Liver (tissue), 9 donors: ENCODE results near the gene NR5A2. TPM values are rescaled to one million over a fixed set of nuclear protein-coding genes. Genes with fewer than 3 reads are reported as not detected.

Experiments
- DNase-seq: peaks from one replicate; pipeline ENCODE4 v3.0.0-alpha.2; 2017; ENCODE audit warnings: low spot score
- H3K27ac ChIP-seq, 2 donors: one replicate each; pipeline ENCODE4 v1.7.0; 2013; ENCODE audit warnings: inconsistent platforms in 2 of 2, low read length in 2 of 2, control low read depth in 1 of 2, low read depth in 1 of 2, mild to moderate bottlenecking in 1 of 2
- H3K27me3 ChIP-seq, 4 donors: one replicate each; pipeline versions ENCODE4 v1.6.1 to v1.7.0; 2013; ENCODE audit warnings: low read length in 3 of 4, inconsistent platforms in 1 of 4, mild to moderate bottlenecking in 1 of 4, moderate library complexity in 1 of 4; ENCODE audit not compliant: control insufficient read depth in 4 of 4, insufficient read depth in 4 of 4
- H3K36me3 ChIP-seq, 4 donors: one replicate each; pipeline versions ENCODE4 v1.6.1 to v1.7.0; 2013; ENCODE audit warnings: low read length in 3 of 4, mild to moderate bottlenecking in 3 of 4, low read depth in 1 of 4, moderate library complexity in 1 of 4; ENCODE audit not compliant: control insufficient read depth in 4 of 4, insufficient read depth in 3 of 4
- H3K4me1 ChIP-seq, 4 donors: one replicate each; pipeline versions ENCODE4 v1.6.1 to v1.7.0; 2013; ENCODE audit warnings: low read length in 3 of 4, mild to moderate bottlenecking in 3 of 4, moderate library complexity in 1 of 4; ENCODE audit not compliant: control insufficient read depth in 4 of 4, insufficient read depth in 4 of 4
- H3K4me3 ChIP-seq, 3 donors: one replicate each; pipeline versions ENCODE4 v1.6.1 to v1.7.0; 2013; ENCODE audit warnings: low read length in 3 of 3, control low read depth in 1 of 3, low read depth in 1 of 3, mild to moderate bottlenecking in 1 of 3
- H3K9ac ChIP-seq, 2 donors: one replicate each; pipeline ENCODE4 v1.7.0; 2013; ENCODE audit warnings: low read length in 2 of 2, mild to moderate bottlenecking in 2 of 2, moderate library complexity in 2 of 2, control low read depth in 1 of 2, low read depth in 1 of 2
- H3K9me3 ChIP-seq, 4 donors: one replicate each; pipeline versions ENCODE4 v1.6.1 to v1.7.0; 2013; ENCODE audit warnings: low read length in 3 of 4; ENCODE audit not compliant: control insufficient read depth in 4 of 4
- EGR1 ChIP-seq, 2 donors: IDR thresholded peaks; 2 replicates each; pipeline ENCODE4 v1.6.1; 2016 to 2018; ENCODE audit warnings: antibody characterized with exemption in 2 of 2, low read depth in 2 of 2
- FOXA1 ChIP-seq: IDR thresholded peaks from 2 replicates; pipeline ENCODE4 v1.6.1; 2016; ENCODE audit warnings: antibody characterized with exemption
- FOXA2 ChIP-seq: IDR thresholded peaks from 2 replicates; pipeline ENCODE4 v1.6.1; 2016; ENCODE audit warnings: antibody characterized with exemption
- GABPA ChIP-seq, 2 donors: IDR thresholded peaks in 1 of 2; conservative IDR thresholded peaks in 1 of 2; 2 replicates each; pipeline ENCODE4 v1.6.1; 2016; ENCODE audit warnings: antibody characterized with exemption in 2 of 2, mild to moderate bottlenecking in 1 of 2, moderate library complexity in 1 of 2
- HNF4A ChIP-seq, 2 donors: conservative IDR thresholded peaks; 2 replicates each; pipeline ENCODE4 v1.6.1; 2016; ENCODE audit warnings: antibody characterized with exemption in 2 of 2, mild to moderate bottlenecking in 2 of 2
- HNF4G ChIP-seq: IDR thresholded peaks from 2 replicates; pipeline ENCODE4 v1.6.1; 2016; ENCODE audit warnings: antibody characterized with exemption
- JUND ChIP-seq, 2 donors: IDR thresholded peaks; 2 replicates each; pipeline ENCODE4 v1.6.1; 2016; ENCODE audit warnings: antibody characterized with exemption in 2 of 2
- NR2F2 ChIP-seq: IDR thresholded peaks from 2 replicates; pipeline ENCODE4 v1.6.1; 2016; ENCODE audit warnings: antibody characterized with exemption
- RAD21 ChIP-seq, 2 donors: IDR thresholded peaks; 2 replicates each; pipeline ENCODE4 v1.6.1; 2016; ENCODE audit warnings: antibody characterized with exemption in 2 of 2, mild to moderate bottlenecking in 2 of 2
- RXRA ChIP-seq, 2 donors: IDR thresholded peaks; 2 replicates each; pipeline ENCODE4 v1.6.1; 2017 to 2018; ENCODE audit warnings: antibody characterized with exemption in 2 of 2, mild to moderate bottlenecking in 1 of 2
- SP1 ChIP-seq: IDR thresholded peaks from 2 replicates; pipeline ENCODE4 v1.6.1; 2018; ENCODE audit warnings: antibody characterized with exemption, mild to moderate bottlenecking
- TAF1 ChIP-seq: conservative IDR thresholded peaks from 2 replicates; pipeline ENCODE4 v1.6.1; 2016; ENCODE audit warnings: antibody characterized with exemption, mild to moderate bottlenecking
- YY1 ChIP-seq: IDR thresholded peaks from 2 replicates; pipeline ENCODE4 v1.6.1; 2016; ENCODE audit warnings: antibody characterized with exemption, mild to moderate bottlenecking
- WGBS: extraction: QIAGEN DNeasy Blood & Tissue Kit; methylation state at CpG from one replicate; pipeline ENCODE4 v1.1.7; 2013; 5-methylcytosine and 5-hydroxymethylcytosine counted together
- polyA plus RNA-seq, 2 donors: library from polyadenylated mRNA; stranded (reverse) in 1 of 2; unstranded in 1 of 2; fragments of 200-250 nt in 1 of 2; fragments of >200 nt in 1 of 2; fragmentation: Nextera tagmentation in 1 of 2; extraction: Ambion mirVana in 1 of 2; gene quantifications; one replicate each; pipeline versions ENCODE4 v1.2.1 to v1.2.3, GENCODE V29; 2013 to 2015
- total RNA-seq, 2 donors: library from RNA; depleted of rRNA; stranded (reverse); fragments of >200 nt; gene quantifications; one replicate each; pipeline ENCODE4 v1.2.3, GENCODE V29; 2014
- TF ChIP-seq, protein P1 (sequence below): IDR thresholded peaks from 2 replicates; pipeline ENCODE4 v1.6.1; 2016; ENCODE audit warnings: antibody characterized with exemption
- TF ChIP-seq, protein P2 (sequence below): fragments of 150-350 bp; IDR thresholded peaks from 2 replicates; pipeline ENCODE4 v1.5.1; 2017; ENCODE audit warnings: improper control_type of control experiment, low read depth, low read length; ENCODE audit not compliant: missing input control
- TF ChIP-seq, protein P3 (sequence below): IDR thresholded peaks from 2 replicates; pipeline ENCODE4 v1.6.1; 2016; ENCODE audit warnings: antibody characterized with exemption, mild to moderate bottlenecking
- TF ChIP-seq, protein P4 (sequence below): IDR thresholded peaks from 2 replicates; pipeline ENCODE4 v1.6.1; 2016; ENCODE audit warnings: antibody characterized with exemption
- TF ChIP-seq, protein P5 (sequence below): IDR thresholded peaks from 2 replicates; pipeline ENCODE4 v1.6.1; 2016; ENCODE audit warnings: antibody characterized with exemption
- donor health status: healthy.
- donor health status: healthy.
- donor health status: healthy.
- donor health status: healthy.
- donor health status: healthy.

The NR5A2 gene
- total and polyA plus RNA-seq, 4 donors = 10.0 to 37.5 (median 21.1) TPM

DNA sequence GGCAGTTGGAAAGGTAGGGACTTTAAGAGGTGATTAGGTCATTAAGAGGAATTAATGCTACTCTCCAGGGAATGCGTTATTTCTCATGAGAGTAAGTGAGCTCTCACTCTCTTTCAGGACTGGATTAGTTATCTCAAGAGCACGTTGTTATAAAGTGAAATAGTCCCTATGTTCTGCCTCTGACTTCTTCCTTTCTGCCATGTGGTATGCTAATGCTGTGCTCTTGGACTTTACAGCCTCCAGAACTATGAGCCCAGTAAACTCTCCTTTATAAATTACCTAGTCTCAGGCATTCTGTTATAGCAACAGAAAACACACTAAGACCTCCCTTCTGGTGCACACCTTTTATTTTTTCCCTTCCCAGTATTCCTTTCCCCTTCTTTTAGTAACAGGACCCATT is 187.8 kb downstream of the NR5A2 start:
- H3K9ac ChIP-seq = no peak overlapping the region
- WGBS = 91% methylated on average over 2 of the region's 2 CpGs
- H3K4me3 ChIP-seq = no peak overlapping the region
- H3K27me3 ChIP-seq = no peaks in the 10 kb centered on the region
- TF ChIP-seq HNF4A (conservative IDR thresholded peaks at IDR 0.05) (no peak), RXRA (IDR thresholded peaks at IDR 0.05) (no peak), NR2F2 (no peak), FOXA2 (no peak), TAF1 (no peak), YY1 (no peak), RAD21 (IDR thresholded peaks at IDR 0.05) (no peak), HNF4G (no peak), FOXA1 (no peak), JUND (IDR thresholded peaks at IDR 0.05) (no peak), EGR1 (IDR thresholded peaks at IDR 0.05; ENCODE audit: low read depth in 2 of 2) (no peak), GABPA (IDR thresholded peaks at IDR 0.05 in 1 of 2, conservative IDR thresholded peaks at IDR 0.05 in 1 of 2) (no peak), SP1 (no peak)
- TF ChIP-seq, protein P1, sequence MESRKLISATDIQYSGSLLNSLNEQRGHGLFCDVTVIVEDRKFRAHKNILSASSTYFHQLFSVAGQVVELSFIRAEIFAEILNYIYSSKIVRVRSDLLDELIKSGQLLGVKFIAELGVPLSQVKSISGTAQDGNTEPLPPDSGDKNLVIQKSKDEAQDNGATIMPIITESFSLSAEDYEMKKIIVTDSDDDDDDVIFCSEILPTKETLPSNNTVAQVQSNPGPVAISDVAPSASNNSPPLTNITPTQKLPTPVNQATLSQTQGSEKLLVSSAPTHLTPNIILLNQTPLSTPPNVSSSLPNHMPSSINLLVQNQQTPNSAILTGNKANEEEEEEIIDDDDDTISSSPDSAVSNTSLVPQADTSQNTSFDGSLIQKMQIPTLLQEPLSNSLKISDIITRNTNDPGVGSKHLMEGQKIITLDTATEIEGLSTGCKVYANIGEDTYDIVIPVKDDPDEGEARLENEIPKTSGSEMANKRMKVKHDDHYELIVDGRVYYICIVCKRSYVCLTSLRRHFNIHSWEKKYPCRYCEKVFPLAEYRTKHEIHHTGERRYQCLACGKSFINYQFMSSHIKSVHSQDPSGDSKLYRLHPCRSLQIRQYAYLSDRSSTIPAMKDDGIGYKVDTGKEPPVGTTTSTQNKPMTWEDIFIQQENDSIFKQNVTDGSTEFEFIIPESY = no peak
- TF ChIP-seq, protein P2, sequence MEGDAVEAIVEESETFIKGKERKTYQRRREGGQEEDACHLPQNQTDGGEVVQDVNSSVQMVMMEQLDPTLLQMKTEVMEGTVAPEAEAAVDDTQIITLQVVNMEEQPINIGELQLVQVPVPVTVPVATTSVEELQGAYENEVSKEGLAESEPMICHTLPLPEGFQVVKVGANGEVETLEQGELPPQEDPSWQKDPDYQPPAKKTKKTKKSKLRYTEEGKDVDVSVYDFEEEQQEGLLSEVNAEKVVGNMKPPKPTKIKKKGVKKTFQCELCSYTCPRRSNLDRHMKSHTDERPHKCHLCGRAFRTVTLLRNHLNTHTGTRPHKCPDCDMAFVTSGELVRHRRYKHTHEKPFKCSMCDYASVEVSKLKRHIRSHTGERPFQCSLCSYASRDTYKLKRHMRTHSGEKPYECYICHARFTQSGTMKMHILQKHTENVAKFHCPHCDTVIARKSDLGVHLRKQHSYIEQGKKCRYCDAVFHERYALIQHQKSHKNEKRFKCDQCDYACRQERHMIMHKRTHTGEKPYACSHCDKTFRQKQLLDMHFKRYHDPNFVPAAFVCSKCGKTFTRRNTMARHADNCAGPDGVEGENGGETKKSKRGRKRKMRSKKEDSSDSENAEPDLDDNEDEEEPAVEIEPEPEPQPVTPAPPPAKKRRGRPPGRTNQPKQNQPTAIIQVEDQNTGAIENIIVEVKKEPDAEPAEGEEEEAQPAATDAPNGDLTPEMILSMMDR = no peak
- TF ChIP-seq, protein P3, sequence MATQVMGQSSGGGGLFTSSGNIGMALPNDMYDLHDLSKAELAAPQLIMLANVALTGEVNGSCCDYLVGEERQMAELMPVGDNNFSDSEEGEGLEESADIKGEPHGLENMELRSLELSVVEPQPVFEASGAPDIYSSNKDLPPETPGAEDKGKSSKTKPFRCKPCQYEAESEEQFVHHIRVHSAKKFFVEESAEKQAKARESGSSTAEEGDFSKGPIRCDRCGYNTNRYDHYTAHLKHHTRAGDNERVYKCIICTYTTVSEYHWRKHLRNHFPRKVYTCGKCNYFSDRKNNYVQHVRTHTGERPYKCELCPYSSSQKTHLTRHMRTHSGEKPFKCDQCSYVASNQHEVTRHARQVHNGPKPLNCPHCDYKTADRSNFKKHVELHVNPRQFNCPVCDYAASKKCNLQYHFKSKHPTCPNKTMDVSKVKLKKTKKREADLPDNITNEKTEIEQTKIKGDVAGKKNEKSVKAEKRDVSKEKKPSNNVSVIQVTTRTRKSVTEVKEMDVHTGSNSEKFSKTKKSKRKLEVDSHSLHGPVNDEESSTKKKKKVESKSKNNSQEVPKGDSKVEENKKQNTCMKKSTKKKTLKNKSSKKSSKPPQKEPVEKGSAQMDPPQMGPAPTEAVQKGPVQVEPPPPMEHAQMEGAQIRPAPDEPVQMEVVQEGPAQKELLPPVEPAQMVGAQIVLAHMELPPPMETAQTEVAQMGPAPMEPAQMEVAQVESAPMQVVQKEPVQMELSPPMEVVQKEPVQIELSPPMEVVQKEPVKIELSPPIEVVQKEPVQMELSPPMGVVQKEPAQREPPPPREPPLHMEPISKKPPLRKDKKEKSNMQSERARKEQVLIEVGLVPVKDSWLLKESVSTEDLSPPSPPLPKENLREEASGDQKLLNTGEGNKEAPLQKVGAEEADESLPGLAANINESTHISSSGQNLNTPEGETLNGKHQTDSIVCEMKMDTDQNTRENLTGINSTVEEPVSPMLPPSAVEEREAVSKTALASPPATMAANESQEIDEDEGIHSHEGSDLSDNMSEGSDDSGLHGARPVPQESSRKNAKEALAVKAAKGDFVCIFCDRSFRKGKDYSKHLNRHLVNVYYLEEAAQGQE = no peak
- TF ChIP-seq, protein P4, sequence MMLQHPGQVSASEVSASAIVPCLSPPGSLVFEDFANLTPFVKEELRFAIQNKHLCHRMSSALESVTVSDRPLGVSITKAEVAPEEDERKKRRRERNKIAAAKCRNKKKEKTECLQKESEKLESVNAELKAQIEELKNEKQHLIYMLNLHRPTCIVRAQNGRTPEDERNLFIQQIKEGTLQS = no peak
- TF ChIP-seq, protein P5, sequence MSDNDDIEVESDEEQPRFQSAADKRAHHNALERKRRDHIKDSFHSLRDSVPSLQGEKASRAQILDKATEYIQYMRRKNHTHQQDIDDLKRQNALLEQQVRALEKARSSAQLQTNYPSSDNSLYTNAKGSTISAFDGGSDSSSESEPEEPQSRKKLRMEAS = no peak
- no peaks in the 10 kb centered on the region for H3K36me3 ChIP-seq
- H3K4me1 ChIP-seq = no peaks in the 10 kb centered on the region
- no peak for DNase-seq
- H3K9me3 ChIP-seq = no peaks in the 10 kb centered on the region
- H3K27ac ChIP-seq = no peak overlapping the region
